ENCODE data around the gene ADORA3. TPM values are rescaled to one million over a fixed set of nuclear protein-coding genes. Genes with fewer than 3 reads are reported as not detected.
A peak's percentile ranks its signal among the peaks of the same experiment; 100 is the strongest.

The ADORA3 gene
- total and polyA plus RNA-seq, 12 donors = 2.3 to 51.0 (median 18.7) TPM

DNA sequence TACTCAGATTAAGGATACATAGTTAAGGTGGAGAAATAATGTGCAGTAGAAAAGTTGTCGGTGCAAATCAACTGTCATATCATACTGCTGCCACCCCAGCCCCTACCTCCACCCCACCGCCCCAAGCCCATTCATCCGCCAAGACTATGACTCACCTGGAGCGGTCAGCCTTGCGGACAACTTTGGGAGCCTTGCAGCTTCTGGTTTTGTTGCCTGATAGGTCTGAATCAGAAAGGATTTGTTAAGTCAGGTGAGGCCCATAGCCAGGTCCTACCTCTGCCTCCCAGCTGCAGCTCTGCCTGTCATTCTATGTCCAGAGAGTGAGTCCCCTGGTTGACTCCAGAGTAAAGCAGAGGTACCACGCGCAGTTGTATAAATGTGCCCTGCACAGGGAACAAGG lies 17.0 kb downstream of the ADORA3 start:
- no peak overlapping the region for H3K4me3 ChIP-seq
- DNase-seq = no peak
- intact Hi-C loops (cut with DNase I) = no loop called here
- no peak for TF ChIP-seq POLR2A (IDR thresholded peaks at IDR 0.05)
- TF ChIP-seq, protein P1, sequence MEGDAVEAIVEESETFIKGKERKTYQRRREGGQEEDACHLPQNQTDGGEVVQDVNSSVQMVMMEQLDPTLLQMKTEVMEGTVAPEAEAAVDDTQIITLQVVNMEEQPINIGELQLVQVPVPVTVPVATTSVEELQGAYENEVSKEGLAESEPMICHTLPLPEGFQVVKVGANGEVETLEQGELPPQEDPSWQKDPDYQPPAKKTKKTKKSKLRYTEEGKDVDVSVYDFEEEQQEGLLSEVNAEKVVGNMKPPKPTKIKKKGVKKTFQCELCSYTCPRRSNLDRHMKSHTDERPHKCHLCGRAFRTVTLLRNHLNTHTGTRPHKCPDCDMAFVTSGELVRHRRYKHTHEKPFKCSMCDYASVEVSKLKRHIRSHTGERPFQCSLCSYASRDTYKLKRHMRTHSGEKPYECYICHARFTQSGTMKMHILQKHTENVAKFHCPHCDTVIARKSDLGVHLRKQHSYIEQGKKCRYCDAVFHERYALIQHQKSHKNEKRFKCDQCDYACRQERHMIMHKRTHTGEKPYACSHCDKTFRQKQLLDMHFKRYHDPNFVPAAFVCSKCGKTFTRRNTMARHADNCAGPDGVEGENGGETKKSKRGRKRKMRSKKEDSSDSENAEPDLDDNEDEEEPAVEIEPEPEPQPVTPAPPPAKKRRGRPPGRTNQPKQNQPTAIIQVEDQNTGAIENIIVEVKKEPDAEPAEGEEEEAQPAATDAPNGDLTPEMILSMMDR (IDR thresholded peaks at IDR 0.05) = no peak
- H3K9me3 ChIP-seq (replicated peaks in 1 of 3) = no peaks in the 10 kb centered on the region
- WGBS, 4 donors = 90 to 95% (median 93%) methylated on average over 5 to 7 of the region's 7 CpGs
- no peaks in the 10 kb centered on the region for H3K36me3 ChIP-seq (replicated peaks in 1 of 2)
- H3K4me1 ChIP-seq (replicated peaks in 1 of 2) = peaks cover 0 to 8% of the 10 kb centered on the region in 2 donors
- H3K27ac ChIP-seq = no peak overlapping the region
- no peaks in the 10 kb centered on the region for H3K27me3 ChIP-seq

DNA sequence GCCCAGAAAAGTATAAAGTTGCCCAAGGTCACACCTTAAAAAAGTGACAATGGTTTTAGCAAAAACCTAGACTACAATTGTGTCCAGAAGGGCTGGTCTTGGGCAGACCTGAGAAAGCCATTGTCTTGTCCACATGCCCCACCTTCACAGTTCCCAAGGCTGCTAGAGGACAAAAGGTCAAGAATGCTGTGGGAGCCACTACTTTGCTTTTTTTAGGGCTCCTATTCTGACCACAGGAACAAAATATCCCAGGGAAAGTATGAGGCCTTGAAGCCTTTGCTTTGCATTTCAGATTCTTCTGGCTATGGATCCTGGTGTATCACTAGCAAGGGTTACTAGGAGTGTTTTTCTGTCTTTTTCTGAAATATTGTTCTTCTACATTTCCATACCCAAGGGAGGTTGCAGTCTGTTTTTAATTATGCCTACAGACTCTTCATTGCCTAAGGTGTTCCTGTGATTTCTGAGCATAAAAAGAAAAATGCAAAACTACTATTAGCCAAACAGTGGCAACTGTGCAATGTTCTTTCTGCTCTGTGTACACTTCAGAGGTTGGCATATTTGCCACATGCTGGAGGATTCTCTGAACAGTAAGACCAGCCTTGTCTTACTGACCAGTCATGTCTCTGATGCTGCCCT lies 18.9 kb downstream of the ADORA3 start:
- Histone ChIP-seq H3K9me3 (replicated peaks in 1 of 3) (no peaks in the 10 kb centered on the region), H3K27ac (no peak overlapping the region), H3K4me3 (no peak overlapping the region), H3K36me3 (replicated peaks in 1 of 2) (no peaks in the 10 kb centered on the region), H3K27me3 (no peaks in the 10 kb centered on the region), H3K4me1 (replicated peaks in 1 of 2) (peaks cover 0 to 5% of the 10 kb centered on the region in 2 donors)
- intact Hi-C loops (cut with DNase I) = loop anchor here in 1 of 2 donors (5.0 kb wide), 1 partner anchor 288 kb away; no protein-coding TSS in a partner anchor
- DNase-seq = no peak
- TF ChIP-seq, protein P1 (IDR thresholded peaks at IDR 0.05) = no peak

DNA sequence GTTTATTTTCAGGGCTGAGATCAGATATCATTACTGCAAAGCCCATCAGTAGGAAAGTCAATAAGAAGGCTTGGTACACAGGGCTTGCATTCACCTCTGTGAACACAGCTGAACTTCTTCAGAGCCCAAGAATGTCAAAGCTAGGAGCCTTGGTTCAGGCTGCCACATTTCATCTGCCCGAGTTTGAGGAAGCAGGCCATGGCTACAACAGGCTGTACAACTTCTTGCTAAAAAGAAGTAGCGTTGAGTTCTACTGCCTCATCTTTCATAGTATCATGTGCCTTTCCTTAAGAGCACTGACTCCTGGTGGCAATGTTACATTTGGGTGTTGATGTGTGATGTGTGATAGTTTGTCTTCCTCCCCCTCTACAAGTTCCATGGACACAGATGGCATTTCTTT lies 19.6 kb downstream of the ADORA3 start:
- DNase-seq = no peak
- intact Hi-C loops (cut with DNase I) = loop anchor here in 1 of 2 donors (5.0 kb wide), 1 partner anchor 288 kb away; no protein-coding TSS in a partner anchor
- 82 to 92% (median 85%) methylated on average over 2 of the region's 2 CpGs for WGBS, 4 donors
- Histone ChIP-seq H3K9me3 (replicated peaks in 1 of 3) (no peaks in the 10 kb centered on the region), H3K36me3 (replicated peaks in 1 of 2) (no peaks in the 10 kb centered on the region), H3K27me3 (no peaks in the 10 kb centered on the region), H3K4me3 (no peak overlapping the region), H3K4me1 (replicated peaks in 1 of 2) (peaks cover 0 to 5% of the 10 kb centered on the region in 2 donors), H3K27ac (peak overlapping the region in 1 of 5 donors; percentile 15)
- TF ChIP-seq, protein P1 (IDR thresholded peaks at IDR 0.05) = no peak
- no peak for TF ChIP-seq POLR2A (IDR thresholded peaks at IDR 0.05)

DNA sequence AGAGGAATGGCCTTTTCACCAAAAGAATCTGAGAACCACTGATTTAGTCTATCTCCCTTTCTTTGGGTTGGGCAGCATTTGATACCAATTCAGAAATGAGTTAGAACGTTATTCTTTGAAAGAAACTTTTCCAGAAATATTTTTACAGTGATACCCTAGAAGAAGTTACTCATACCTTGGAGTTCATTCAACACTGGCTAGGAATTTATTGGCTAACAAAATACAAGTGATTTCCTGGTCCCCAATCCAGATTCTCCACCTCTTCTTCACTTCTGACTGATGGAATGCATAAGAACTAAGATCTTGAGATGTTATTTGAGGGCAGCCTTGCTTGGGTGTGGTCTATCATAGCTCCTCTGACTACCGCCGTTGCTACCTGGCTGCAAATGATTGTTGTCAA lies 20.3 kb downstream of the ADORA3 start:
- Histone ChIP-seq H3K36me3 (replicated peaks in 1 of 2) (no peaks in the 10 kb centered on the region), H3K4me3 (no peak overlapping the region), H3K27ac (no peak overlapping the region), H3K9me3 (replicated peaks in 1 of 3) (no peaks in the 10 kb centered on the region), H3K4me1 (replicated peaks in 1 of 2) (peaks cover 0 to 5% of the 10 kb centered on the region in 2 donors), H3K27me3 (no peaks in the 10 kb centered on the region)
- intact Hi-C loops (cut with DNase I) = loop anchor here in 1 of 2 donors (5.0 kb wide), 1 partner anchor 289 kb away; no protein-coding TSS in a partner anchor
- no peak for TF ChIP-seq POLR2A (IDR thresholded peaks at IDR 0.05)
- TF ChIP-seq, protein P1 (IDR thresholded peaks at IDR 0.05) = no peak
- no peak for DNase-seq
- 37 to 69% (median 49%) methylated on average over 3 of the region's 3 CpGs for WGBS, 4 donors
